ENCODE results near the gene AKAP13. TPM values are rescaled to one million over a fixed set of nuclear protein-coding genes. Genes with fewer than 3 reads are reported as not detected.

AKAP13 gene
- total RNA-seq, 4 donors from 2014 or later: 189 to 405 (median 244) TPM

DNA sequence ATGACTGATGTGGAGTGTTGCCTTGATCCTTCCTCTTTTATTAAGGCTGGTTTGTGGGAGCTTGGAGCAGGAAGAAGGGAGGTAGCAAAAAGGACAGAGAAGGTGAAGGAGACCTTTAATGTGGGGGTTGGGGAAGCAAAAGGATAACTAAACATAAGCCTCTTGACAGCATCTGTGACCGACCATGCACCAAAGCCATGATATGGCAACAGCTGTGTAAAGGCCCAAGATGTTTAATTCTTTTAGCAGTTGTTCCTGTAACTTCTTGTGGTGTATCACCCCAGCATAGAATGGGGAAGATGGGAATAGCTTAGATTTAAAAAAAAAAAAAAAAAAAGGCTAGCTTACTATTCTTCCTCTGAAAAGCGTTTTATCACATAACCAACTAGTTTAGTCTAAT, 219.6 kb downstream of the AKAP13 start:
- Histone ChIP-seq H3K27ac (no peak overlapping the region), H3K4me1 (peaks cover 0 to 12% of the 10 kb centered on the region in 2 donors), H3K4me3 (replicated peaks in 1 of 3) (no peak overlapping the region), H3K27me3 (no peaks in the 10 kb centered on the region), H3K9me3 (no peaks in the 10 kb centered on the region), H3K36me3 (peaks cover 2 to 10% of the 10 kb centered on the region in 2 donors)
- DNase-seq: no peak
- TF ChIP-seq, protein P1, sequence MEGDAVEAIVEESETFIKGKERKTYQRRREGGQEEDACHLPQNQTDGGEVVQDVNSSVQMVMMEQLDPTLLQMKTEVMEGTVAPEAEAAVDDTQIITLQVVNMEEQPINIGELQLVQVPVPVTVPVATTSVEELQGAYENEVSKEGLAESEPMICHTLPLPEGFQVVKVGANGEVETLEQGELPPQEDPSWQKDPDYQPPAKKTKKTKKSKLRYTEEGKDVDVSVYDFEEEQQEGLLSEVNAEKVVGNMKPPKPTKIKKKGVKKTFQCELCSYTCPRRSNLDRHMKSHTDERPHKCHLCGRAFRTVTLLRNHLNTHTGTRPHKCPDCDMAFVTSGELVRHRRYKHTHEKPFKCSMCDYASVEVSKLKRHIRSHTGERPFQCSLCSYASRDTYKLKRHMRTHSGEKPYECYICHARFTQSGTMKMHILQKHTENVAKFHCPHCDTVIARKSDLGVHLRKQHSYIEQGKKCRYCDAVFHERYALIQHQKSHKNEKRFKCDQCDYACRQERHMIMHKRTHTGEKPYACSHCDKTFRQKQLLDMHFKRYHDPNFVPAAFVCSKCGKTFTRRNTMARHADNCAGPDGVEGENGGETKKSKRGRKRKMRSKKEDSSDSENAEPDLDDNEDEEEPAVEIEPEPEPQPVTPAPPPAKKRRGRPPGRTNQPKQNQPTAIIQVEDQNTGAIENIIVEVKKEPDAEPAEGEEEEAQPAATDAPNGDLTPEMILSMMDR (IDR thresholded peaks at IDR 0.05): no peak
- no peak for TF ChIP-seq POLR2A (IDR thresholded peaks at IDR 0.05)
- WGBS, 2 donors: 94 to 96% methylated on average over 2 of the region's 2 CpGs
- intact Hi-C loops (cut with DNase I): no loop called here

DNA sequence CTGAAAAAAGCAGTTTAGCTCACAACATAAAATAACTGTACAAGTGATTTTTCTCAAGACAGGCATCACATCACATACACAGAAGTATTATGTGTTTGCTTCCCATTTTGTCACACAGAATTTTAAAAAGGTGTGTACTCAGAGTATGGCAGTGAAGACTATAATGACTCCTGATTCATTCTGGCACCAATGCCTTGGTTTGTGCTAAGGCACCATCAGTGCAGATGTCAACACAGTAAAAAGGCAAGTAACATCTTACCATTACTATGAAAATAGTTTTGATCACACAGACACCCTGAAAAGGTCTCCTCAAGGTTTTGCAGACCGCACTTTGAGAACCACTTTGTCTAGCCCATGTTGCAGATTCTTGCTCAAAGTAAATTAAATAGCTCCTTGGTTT, 222.8 kb downstream of the AKAP13 start:
- H3K9me3 ChIP-seq: no peaks in the 10 kb centered on the region
- H3K4me3 ChIP-seq (replicated peaks in 1 of 3): no peak overlapping the region
- H3K36me3 ChIP-seq: peaks cover 2 to 10% of the 10 kb centered on the region in 2 donors
- H3K27me3 ChIP-seq: no peaks in the 10 kb centered on the region
- H3K4me1 ChIP-seq: peaks cover 16 to 29% of the 10 kb centered on the region in 2 donors
- 96 to 100% methylated on average over 1 of the region's 1 CpG for WGBS, 2 donors
- intact Hi-C loops (cut with DNase I): no loop called here
- H3K27ac ChIP-seq: no peak overlapping the region
- no peak for TF ChIP-seq POLR2A (IDR thresholded peaks at IDR 0.05)
- TF ChIP-seq, protein P1 (IDR thresholded peaks at IDR 0.05): no peak
- DNase-seq: no peak

DNA sequence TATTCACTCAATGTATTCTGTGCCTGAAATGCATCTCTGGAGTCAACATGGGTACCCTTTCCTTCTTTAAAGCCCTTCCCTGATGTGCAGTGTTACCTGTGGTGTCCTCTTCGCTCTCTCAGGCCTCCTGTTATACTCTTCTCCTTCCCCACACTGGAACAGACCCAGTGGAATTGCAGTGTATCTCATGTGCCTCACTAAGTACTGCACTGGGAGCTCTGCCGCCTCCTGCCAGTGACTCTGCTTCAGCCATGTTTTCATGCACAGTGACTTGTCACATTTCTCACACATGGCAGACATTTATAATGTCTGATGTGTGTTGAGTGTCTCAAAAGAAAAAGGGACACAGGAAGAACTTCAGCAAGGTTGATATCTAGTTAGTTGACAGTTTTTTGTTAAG, 223.3 kb downstream of the AKAP13 start:
- intact Hi-C loops (cut with DNase I): no loop called here
- no peaks in the 10 kb centered on the region for H3K9me3 ChIP-seq
- H3K36me3 ChIP-seq: peaks cover 2 to 10% of the 10 kb centered on the region in 2 donors
- H3K27ac ChIP-seq: no peak overlapping the region
- peaks cover 19 to 33% of the 10 kb centered on the region in 2 donors for H3K4me1 ChIP-seq
- H3K4me3 ChIP-seq (replicated peaks in 1 of 3): no peak overlapping the region
- DNase-seq: no peak
- no peaks in the 10 kb centered on the region for H3K27me3 ChIP-seq
- WGBS, 2 donors: 97 to 98% methylated on average over 2 of the region's 2 CpGs
- TF ChIP-seq, protein P1 (IDR thresholded peaks at IDR 0.05): no peak
- TF ChIP-seq POLR2A (IDR thresholded peaks at IDR 0.05): no peak

DNA sequence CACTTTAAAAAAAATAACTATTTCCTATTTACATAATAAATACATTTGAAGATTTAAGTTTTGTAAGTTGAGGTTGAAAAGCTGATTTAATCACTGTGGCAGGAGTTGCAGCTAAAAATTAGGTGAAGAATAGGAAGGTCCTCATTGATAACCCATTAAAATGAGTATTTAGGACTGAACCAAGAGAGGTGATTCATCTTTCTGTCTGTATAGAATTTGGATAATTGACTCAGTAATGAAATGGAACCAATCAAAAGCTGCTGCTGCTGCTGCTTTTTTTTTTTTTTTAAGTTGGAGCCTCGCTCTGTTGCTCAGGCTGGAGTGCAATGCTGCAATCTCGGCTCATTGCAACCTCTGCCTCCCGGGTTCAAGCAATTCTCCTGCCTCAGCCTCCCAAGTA, 223.8 kb downstream of the AKAP13 start:
- Histone ChIP-seq H3K36me3 (peaks cover 2 to 10% of the 10 kb centered on the region in 2 donors), H3K27me3 (no peaks in the 10 kb centered on the region), H3K4me1 (peaks cover 19 to 28% of the 10 kb centered on the region in 2 donors), H3K4me3 (replicated peaks in 1 of 3) (no peak overlapping the region), H3K27ac (no peak overlapping the region), H3K9me3 (no peaks in the 10 kb centered on the region)
- 98 to 100% methylated on average over 3 of the region's 3 CpGs for WGBS, 2 donors
- no peak for DNase-seq
- TF ChIP-seq POLR2A (IDR thresholded peaks at IDR 0.05): no peak
- TF ChIP-seq, protein P1 (IDR thresholded peaks at IDR 0.05): no peak
- intact Hi-C loops (cut with DNase I): no loop called here

DNA sequence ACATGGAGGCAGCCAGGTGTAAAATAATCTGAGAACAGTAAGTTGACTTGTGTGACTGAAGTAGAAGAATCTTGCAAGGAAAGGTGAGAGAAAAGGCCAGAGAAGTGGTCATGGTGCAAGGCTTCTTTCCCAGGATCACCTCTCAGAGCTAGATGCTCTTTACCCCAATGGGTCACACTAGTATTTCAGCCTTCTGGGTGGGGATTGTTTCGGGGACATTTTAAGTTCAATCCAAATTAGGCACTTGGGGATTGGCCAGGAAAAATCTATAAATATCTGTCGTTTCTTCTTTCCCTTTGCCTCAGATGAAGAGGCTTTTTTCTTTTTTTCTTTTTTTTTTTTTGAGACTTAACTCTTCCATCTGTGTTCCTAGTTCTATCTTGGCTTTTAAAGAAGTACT, 226.3 kb downstream of the AKAP13 start:
- Histone ChIP-seq H3K27ac (peak overlapping the region; percentile 53 to 67 (median 55)), H3K4me1 (peaks cover 19 to 26% of the 10 kb centered on the region in 2 donors), H3K36me3 (peaks cover 2 to 10% of the 10 kb centered on the region in 2 donors), H3K9me3 (no peaks in the 10 kb centered on the region), H3K4me3 (replicated peaks in 1 of 3) (no peak overlapping the region), H3K27me3 (no peaks in the 10 kb centered on the region)
- DNase-seq: peak; percentile 23 to 25
- no peak for TF ChIP-seq POLR2A (IDR thresholded peaks at IDR 0.05)
- TF ChIP-seq, protein P1 (IDR thresholded peaks at IDR 0.05): no peak
- 50 to 58% methylated on average over 2 of the region's 2 CpGs for WGBS, 2 donors
- intact Hi-C loops (cut with DNase I): no loop called here
